K562 (cell line): Measurements from ENCODE around the gene COL8A2. TPM values are rescaled to one million over a fixed set of nuclear protein-coding genes. Genes with fewer than 3 reads are reported as not detected.

Experiments used
- ARID4B ChIP-seq: sonication (generic); formaldehyde crosslinking; IDR thresholded peaks from 2 replicates; pipeline ENCODE4 v1.8.0; 2022; ENCODE audit warnings: mild to moderate bottlenecking, missing genetic modification reagents
- ASH1L ChIP-seq: fragments of 450-650 bp; IDR thresholded peaks from 2 replicates; pipeline ENCODE4 v1.6.1; 2018; ENCODE audit warnings: borderline replicate concordance, mild to moderate bottlenecking, low read depth; ENCODE audit not compliant: partially characterized antibody
- CBX3 ChIP-seq, 2 experiments: IDR thresholded peaks; 1 replicate in 1 of 2; 2 replicates in 1 of 2; pipeline ENCODE4 v1.6.1; 2012; ENCODE audit warnings: inconsistent platforms in 2 of 2, low read length in 2 of 2, borderline replicate concordance in 1 of 2, control low read depth in 1 of 2
- E2F1 ChIP-seq: sonication (generic); formaldehyde crosslinking; IDR thresholded peaks from 2 replicates; pipeline ENCODE4 v1.8.1; 2023; ENCODE audit warnings: mild to moderate bottlenecking, missing genetic modification reagents, moderate library complexity
- MLX ChIP-seq, 2 experiments: fragments of 450-650 bp in 1 of 2; sonication (generic) in 1 of 2; formaldehyde crosslinking; conservative IDR thresholded peaks; 2 replicates each; pipeline versions ENCODE4 v1.4.0 to v1.8.1; 2020 to 2022; ENCODE audit warnings: mild to moderate bottlenecking in 1 of 2, missing genetic modification reagents in 1 of 2
- NCOA2 ChIP-seq, 2 experiments: fragments of 450-650 bp; IDR thresholded peaks; 2 replicates each; pipeline ENCODE4 v1.6.1; 2018; ENCODE audit warnings: mild to moderate bottlenecking in 2 of 2, moderate library complexity in 1 of 2; ENCODE audit not compliant: partially characterized antibody in 2 of 2
- NFE2L1 ChIP-seq: fragments of 450-650 bp; IDR thresholded peaks from 2 replicates; pipeline ENCODE4 v1.6.1; 2016; ENCODE audit warnings: missing genetic modification characterization, low read depth, mild to moderate bottlenecking, missing compliant biosample characterization, moderate library complexity, borderline replicate concordance
- PRDM10 ChIP-seq: fragments of 450-650 bp; IDR thresholded peaks from 2 replicates; pipeline ENCODE4 v1.6.1; 2018; ENCODE audit not compliant: partially characterized antibody
- SP2 ChIP-seq: IDR thresholded peaks from 2 replicates; pipeline ENCODE4 v1.6.1; 2011; ENCODE audit warnings: mild to moderate bottlenecking, low read depth, low read length, moderate library complexity; ENCODE audit not compliant: poor library complexity, severe bottlenecking; ENCODE audit errors: extremely low read depth
- ZBTB11 ChIP-seq, 3 experiments: fragments of 200-800 bp in 1 of 3; fragments of 250-450 bp in 1 of 3; fragments of 450-650 bp in 1 of 3; sonication (Bioruptor Pico) in 1 of 3; sonication (Bioruptor generic) in 1 of 3; formaldehyde crosslinking in 1 of 3; IDR thresholded peaks; 2 replicates each; pipeline versions ENCODE4 v1.6.1 to v1.8.0; 2016 to 2022; ENCODE audit warnings: mild to moderate bottlenecking in 2 of 3, missing genetic modification characterization in 2 of 3, missing compliant biosample characterization in 1 of 3, moderate library complexity in 1 of 3
- polyA plus RNA-seq, 8 experiments: library from polyadenylated mRNA; depleted of rRNA in 4 of 8; stranded (reverse) in 5 of 8; unstranded in 3 of 8; fragments of >200 nt; fragmentation: Nextera tagmentation in 2 of 8; fragmentation: Illumina TruSeq in 1 of 8; extraction: Ambion mirVana in 2 of 8; extraction: Trizol in 1 of 8; gene quantifications; 2 replicates each; pipeline versions ENCODE4 v1.2.1 to v1.2.3, GENCODE V29; 2011 to 2014; ENCODE audit warnings: inconsistent platforms in 1 of 8, missing spikeins in 1 of 8
- total RNA-seq, 7 experiments: library from RNA; depleted of rRNA in 6 of 7; stranded (reverse); fragments of >200 nt in 6 of 7; fragmentation: Illumina TruSeq in 2 of 7; extraction: Trizol in 2 of 7; gene quantifications; 2 replicates each; pipeline versions ENCODE4 v1.2.1 to v1.2.3, GENCODE V29; 2011 to 2021; ENCODE audit warnings: low replicate concordance in 1 of 7

COL8A2 gene
- total and polyA plus RNA-seq, 9 of the 15 experiments (the other 6 are each of a cell fraction or from before 2014, with no cell fraction given): 0.03 to 0.14 (median 0.04) TPM; not detected in 5

GRCh38 chr1:36149237-36149972 is 24.4 kb upstream of the COL8A2 start, which contains the start of gene TRAPPC3 (continued):
- peak; percentile 51 for TF ChIP-seq PRDM10
- TF ChIP-seq CBX3 (IDR thresholded peaks at IDR 0.05; ENCODE audit: borderline replicate concordance in 1 of 2, low read length in 2 of 2): 0 out of 3 replicates have a peak, but pooled peaks of 1 of the 2 experiments have one; percentile 21
- TF ChIP-seq NCOA2 (IDR thresholded peaks at IDR 0.05; ENCODE audit: partially characterized antibody in 2 of 2): no peak
- peak in 1 of 3 experiments; percentile 85; a peak in 2 of 6 replicates for TF ChIP-seq ZBTB11 (CRISPR knock-in tag; IDR thresholded peaks at IDR 0.05)
- peak; percentile 4 for TF ChIP-seq SP2
- peak; percentile 73 for TF ChIP-seq ARID4B (CRISPR knock-in tag)
- no peak for TF ChIP-seq MLX (CRISPR knock-in tag; conservative IDR thresholded peaks at IDR 0.05)
- TF ChIP-seq E2F1: peak; percentile 88
- TF ChIP-seq ASH1L: no peak
- TF ChIP-seq NFE2L1: no peak
